HG02798 (cell line): ENCODE measurements around the gene ZSCAN18.

Experiments
- ATAC-seq: cut with Tn5 transposase; IDR thresholded peaks from one replicate; pipeline ENCODE4 v1.9.1; 2021; ENCODE audit warnings: mild to moderate bottlenecking; ENCODE audit not compliant: unreplicated experiment, poor library complexity

Gene ZSCAN18

DNA sequence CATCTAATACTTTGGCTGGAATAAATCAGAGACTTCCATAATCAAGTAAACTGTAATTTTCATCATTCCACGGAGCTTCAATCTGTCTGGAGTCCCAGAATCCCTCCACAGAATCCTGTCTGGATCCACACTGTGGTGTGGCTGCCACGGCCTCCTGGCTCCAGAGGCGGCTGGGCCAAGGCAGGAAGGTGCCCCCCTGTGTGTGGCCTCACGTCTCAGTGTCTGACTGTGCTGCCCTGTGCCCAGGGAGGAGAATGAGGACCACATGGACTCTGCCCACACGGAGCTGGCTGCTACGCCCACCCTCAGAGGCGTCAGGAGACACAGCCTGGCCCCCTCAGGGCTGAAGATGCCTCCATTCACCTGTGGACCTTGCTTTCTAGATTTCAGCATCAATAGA, 51.2 kb downstream of the ZSCAN18 start:
- no peak for ATAC-seq

DNA sequence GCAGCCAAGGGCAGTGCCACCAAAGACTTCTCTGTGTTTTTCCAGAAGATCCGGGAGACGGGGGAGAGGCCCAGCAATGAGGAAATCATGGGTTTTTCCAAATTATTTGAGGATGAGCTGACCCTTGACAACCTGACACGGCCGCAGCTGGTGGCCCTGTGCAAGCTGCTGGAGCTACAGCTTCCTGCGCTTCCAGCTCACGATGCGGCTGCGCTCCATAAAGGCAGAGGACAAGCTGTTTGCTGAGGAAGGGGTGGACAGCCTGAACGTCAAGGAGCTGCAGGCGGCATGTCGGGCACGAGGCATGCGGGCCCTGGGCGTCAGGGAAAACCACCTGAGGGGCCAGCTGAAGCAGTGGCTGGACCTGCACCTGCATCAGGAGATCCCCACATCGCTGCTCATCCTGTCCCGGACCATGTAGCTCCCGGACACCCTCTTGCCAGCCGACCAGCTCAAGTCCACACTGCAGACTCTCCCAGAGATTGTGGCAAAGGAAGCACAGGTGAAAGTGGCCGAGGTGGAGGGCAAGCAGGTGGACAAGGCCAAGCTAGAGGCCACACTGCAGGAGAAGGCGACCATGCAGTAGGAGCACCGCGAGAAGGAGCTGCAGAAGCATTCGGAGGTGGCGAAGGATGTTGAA, 52.5 kb downstream of the ZSCAN18 start:
- no peak for ATAC-seq

DNA sequence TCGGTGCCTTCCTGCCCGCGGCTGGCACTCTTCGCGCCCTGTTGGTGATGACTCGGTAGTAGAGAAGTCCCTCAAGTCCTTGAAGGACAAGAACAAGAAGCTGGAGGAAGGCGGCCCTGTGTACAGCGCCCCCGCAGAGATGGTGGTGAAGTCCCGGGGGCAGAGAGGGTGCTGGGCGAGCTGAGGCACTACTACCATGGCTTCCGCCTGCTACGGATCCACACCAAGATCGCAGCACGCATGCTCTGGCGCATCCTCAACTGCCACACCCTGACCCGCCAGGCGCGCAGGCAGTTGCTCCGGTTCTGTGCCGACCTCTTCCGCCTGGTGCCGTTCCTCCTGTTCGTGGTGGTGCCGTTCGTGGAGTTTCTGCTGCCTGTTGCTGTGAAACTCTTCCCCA, 53.1 kb downstream of the ZSCAN18 start:
- ATAC-seq: no peak

DNA sequence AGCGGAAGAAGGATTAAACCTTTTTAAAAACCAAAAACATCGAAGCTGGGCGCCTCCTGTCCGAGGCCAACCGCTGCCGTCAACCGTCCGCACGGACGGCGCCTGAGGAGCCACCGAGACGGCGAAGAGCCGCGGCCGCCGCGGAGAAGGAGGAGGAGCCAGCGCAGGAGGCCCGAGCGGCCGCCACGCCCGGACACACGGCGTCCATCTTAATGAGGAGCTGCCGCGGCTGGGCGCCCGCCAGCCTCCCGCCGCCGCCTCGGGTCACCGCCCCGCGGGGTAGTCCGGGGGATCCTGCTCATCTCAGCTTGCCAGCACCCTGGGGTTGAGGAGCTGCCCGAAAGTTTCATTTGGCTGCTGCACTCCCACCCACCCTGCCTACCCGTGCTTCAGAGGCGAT, 53.6 kb downstream of the ZSCAN18 start:
- no peak for ATAC-seq

DNA sequence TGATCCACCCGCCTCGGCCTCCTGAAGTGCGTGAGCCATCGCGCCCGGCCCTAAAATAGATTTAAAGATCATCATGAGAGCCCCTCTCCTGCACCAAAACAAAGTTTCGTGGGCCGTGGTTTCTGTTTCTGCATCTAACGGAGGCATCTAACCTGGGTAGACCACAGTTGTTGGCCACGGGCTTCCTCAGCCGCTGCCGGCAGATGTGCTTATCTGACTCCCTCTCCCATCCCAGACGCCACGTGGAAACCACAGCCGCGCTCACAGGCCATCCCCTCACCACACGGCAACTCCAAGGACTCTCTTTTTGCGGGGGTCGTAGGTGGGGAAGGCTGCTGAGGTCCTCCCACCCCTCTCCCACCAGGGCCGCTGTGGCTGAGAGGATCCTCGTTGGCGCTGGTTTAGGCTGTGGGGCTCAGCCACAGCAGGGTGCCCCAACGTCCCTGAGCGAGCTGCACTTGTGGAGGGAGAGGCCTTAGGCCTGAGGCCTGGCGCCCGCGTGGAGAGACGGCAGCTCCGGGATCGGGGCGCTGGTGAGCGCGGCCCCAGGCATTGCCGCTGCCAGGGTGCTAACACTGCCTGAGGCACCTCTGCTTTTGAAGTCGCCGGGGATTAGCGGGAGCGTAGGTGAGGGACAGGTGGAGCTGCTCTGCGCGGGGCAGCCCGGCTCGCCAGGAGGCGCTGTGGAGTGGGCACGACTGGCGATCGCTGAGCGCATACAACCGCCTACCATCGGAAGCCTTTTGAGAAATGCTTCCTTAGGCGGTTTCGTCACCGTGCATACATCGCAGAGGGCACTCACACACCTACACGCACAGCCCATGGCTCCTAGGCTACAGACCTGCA, 55.3 kb downstream of the ZSCAN18 start:
- ATAC-seq: no peak

DNA sequence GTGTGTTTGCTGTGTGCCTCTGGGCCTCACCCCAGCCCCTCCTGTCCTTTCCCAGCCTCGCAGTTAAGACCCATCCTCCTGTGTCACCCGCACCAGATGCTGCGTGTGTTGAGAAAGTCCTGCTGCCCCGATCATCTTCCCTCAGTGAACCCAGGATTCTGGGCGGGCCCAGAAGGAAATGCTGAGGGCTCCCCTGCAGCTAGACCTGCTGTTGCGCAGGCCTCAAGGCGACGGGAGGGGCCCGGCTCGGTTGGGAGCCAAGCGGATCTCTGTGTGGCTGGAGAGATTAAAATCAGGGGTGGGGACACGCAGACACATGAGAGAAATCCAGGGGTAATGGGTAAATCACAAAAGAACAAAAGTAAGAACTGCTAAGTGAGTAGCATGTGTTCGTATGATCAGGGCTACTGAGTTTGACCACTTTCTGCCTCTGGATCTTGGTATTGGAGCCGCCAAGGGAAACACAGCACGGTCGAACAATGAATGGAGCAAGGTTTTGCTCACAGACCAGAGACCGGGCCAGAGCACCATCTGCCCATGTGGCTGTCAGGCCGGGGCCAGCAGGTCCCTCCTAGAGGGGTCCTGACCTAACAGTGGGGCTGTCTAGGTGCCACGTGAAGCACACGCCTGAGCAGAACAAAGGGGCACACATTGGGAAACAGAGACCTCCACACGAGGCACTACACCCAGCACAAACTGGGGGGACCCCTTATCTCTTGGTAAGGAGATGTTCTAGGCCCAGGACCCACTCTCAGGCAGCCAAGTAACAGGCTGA, 57.1 kb downstream of the ZSCAN18 start:
- no peak for ATAC-seq

DNA sequence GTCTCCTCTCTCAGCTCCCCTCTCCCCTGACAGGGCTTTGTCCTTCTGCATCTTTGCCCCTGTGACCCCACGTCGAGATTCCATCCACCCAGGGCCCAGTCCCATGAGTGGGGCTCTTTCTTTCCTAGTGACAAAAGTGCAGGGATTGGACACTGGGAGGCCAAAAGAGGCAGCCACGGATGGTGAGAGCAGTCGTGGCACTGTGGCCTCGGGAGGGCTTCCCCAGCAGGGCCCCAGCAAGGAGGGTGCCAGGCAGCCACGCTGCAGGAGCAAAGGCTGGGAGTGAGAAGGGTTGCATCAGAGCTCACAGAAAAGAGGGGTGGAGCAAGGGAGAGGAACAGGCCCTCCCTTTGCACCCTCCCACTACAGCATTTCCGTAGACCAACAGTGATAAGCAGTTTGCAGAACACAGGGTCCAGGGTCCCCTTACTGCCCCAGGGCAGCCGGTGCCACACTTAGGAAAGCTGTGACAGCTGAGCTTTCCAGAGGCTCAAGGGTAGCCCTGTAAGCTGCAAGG, 59.3 kb downstream of the ZSCAN18 start:
- ATAC-seq: no peak

DNA sequence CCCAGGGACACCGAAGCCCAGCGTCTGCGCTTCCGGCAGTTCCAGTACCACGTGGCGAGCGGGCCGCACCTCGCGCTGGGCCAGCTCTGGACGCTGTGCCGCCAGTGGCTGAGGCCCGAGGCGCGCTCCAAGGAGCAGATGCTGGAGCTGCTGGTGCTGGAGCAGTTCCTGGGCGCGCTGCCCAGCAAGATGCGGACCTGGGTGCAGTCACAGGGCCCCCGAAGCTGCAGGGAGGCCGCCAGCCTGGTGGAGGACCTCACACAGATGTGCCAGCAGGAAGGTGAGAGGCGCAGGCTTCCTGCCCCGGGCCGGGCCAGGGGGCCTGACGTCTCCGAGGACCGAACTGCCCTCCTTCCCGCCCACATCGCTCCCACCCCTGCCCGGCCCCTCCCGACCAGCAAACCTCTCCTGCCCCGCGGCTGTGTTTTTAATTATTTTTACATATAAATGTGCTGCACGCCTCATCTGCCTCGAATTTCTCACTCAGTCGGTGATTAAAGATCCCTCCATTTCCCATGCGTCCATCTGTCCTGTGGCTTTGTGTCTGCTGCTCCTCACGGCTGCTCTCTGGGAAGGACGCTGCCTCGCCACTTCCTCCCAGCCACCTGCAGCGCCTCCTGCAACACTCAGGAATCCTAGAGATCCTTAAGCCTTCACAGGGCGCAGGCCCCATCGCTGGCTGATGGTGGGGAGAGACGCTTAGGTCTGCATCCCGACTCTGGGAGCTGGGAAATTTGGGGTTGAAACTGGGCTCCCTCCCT, 59.9 kb downstream of the ZSCAN18 start:
- ATAC-seq: no peak

DNA sequence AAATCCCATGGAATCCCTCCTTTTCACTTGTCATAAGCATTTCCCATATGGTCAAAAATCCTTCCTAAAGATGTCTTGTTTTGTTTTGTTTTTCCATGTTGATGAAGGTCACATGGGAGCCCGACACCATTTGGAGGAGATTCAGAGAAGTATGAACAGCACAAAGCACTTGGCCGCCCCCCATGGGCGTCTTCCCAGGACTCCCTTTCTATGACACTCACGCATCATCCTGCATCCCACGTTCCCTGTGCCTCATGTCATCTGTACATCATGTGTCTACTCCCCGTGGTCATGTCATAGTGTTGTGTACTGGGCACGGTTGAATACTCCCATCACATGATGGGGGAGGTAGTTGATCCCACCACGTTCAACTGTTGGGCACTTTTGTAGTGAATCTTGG, 62.2 kb downstream of the ZSCAN18 start:
- ATAC-seq: no peak

DNA sequence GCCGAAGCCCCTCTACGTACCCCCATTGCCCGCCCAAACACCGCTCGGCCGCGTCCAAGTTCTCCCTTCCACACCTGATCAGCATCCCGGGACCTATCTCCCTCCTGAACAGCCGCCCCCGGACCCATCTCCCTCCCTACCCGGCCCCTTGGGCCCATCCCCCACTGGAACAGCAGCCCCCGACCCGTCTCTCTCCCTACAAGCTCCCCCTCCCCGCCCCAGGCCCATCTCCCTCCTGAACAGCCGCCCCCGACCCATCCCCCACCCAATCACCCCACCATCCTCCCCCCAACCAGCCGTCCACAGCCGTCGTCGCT, 63.6 kb downstream of the ZSCAN18 start:
- no peak for ATAC-seq
